ENCODE measurements around the gene KIFC3.
"Not testable (repeated sequence)": the region's sequence is repeated elsewhere in the genome, so short reads cannot be mapped to it uniquely, and the experiment has no call there.

KIFC3 gene

GRCh38 chr16:57804111-57804837 lies 2.0 kb upstream of the KIFC3 start:
- DNase-seq = no peak

DNA sequence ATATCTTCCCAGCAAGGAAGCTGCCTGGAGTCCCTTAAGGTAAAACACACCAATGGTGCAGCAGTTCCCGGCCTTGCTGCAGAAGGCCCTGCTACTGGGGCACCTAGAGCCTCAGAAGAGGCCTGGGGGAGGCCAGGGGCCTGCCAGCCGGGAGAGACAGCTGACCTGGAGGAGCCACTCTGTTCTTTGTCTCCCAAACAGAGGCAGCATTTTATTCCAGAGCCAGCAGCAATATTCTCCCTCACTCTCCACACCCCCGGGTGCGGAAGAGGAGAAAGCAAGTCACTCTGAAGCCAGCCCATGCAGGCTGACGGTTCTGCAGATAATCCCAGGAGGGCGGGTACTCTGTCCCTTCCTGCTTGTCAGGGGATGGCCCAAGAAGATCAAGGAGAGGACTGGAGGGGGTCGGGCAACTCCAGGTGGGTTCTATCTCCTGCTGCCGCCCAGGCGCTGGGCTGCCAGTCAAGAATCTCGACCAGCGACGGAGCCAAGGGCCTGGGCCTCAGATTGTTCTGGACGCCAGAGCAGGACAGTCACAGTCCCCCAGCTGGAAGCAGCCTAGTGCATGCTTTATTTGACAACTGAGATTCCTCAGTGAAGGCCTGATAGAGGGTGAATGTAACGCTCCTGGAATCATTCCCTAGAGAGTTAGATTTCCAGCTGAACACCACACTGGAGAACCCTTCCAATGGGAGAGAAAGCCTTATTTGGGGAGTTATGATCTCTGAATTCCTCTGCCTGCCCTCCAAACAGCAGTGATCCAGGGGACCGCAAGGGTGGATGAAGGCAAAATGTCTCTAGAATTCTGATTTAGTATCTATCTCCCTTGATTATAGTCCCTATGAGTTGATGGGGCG lies 1.1 kb upstream of the KIFC3 start:
- no peak for DNase-seq

DNA sequence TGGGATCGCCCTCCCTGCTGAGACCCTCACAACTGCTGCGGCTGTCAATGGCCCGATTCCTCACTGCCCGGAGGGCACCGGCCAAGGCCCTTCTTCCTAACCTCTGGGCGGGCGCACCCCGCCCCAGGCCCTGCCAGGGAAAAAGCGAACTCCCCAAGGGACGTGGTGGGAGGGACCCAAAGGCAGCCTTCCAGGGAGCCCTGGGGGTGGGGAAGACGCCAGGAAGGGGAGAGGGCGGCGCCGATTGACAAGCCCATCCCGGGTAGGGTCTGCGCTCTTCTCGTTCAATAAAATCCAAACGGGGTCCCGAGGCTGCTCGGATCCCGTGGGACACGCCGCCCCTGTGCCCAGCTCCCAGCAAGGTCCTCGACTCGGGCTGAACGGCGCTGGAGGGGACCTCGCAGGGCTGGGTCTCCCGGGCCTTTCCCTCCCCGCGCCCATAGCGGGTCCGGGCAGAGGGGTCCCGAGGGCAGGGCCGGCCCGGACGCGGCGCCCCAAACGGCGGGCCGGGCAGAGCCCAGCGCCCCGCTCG lies 416 bp downstream of the KIFC3 start:
- DNase-seq = no peak

DNA sequence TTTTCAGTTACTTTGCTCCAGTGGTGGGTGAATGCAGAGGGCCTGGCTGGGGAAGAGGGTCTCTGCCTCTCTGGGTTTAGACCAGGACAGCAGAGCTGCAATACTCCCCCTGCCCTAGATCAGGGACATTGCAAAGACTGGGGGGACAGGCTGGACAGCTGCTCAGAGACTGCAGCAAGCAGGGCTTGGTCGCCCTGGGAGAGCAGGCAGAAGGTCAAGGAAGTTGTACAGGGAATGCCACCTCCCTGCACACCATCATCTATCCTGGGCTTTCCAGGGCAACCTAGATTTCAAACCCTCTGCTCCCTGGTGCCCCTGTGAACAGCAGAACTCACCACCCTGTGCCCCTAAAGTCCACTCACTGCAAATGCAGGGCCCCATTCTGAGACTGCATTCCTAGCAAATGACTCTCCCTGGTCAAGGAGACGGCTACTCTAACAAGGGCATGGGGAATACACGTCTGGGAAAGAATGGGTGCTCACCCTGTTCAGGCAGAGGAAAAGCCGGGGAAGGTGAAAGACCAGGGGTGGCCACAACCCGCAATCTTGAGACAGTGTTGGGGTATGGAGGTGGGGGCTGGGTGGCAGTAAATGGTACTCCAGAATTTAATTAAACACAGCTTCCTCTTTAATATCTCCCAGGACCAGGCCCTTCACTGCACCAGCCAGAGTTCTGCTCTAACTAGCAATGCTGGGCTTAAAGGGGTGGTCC lies 1.0 kb downstream of the KIFC3 start:
- no peak for DNase-seq

DNA sequence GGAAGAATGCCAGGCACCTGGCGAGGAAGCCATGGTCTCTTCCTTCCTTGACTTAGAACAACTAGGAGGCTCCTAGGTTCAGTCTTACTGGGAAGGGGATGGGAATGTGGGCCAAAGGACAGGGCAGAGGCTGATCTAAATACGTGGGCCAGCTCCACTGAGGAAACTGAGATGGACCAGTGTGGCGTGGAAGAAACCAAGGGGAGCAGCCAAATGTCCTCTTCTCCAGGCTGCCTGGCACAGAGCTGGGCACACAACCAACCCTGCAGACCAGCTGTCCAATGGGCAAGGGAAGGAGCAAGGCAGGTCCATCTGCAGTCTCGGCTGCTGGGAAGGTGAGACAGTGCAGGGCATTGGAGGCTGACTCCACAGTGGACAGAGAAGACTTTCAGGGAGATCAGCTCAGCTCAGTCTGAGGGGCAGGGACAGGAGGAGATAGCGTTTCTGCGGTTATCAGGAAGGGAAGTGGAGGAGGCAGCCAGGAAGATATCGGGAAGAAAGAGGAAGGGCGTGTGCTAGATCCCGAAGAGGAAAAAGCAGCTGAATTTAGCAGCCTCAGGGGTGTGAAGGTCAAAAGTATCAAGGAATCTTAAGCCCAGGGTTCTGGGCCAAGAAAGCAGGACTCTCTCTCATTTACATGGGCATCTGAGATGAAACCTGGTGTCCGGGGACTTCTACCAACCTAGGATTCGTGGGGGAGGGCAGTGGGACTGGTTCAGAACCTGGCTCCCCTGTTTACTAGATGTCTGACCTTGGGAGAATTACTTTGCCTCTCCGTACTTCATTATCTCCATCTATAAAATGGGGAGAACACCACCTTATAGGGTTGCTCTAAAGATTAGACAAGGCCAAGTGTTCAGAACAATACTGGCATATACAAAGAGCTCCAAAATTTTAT lies 1.8 kb downstream of the KIFC3 start:
- DNase-seq = no peak

DNA sequence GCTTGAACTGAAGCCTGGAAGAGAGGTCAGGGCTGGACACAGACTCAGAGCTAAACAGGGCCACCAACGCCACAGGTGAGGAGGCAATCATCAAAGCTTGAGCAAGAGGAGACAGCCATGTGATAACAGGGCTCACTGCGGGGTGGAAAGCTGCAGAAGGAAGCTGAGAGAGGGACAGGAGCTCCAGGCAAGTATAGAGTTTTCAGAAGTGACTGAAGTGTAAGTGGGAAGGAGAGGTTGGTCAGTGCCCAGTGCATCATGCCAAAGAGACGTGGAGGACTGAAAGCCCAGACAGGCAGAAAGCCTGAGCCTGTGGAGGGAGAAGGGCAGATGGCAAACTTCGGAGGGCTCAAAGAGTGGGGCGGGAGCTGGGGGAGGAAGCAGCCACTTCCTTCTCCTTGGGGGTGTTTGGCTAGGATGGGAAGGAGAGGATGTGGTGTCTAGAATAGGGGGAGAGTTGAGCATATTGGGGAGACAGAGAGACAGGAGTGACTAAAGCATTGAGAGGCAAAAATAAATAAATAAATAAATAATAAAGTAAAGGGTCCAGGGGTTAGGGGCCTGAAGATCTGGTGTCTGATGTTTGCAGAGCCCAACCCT lies 2.6 kb downstream of the KIFC3 start:
- DNase-seq = no peak

DNA sequence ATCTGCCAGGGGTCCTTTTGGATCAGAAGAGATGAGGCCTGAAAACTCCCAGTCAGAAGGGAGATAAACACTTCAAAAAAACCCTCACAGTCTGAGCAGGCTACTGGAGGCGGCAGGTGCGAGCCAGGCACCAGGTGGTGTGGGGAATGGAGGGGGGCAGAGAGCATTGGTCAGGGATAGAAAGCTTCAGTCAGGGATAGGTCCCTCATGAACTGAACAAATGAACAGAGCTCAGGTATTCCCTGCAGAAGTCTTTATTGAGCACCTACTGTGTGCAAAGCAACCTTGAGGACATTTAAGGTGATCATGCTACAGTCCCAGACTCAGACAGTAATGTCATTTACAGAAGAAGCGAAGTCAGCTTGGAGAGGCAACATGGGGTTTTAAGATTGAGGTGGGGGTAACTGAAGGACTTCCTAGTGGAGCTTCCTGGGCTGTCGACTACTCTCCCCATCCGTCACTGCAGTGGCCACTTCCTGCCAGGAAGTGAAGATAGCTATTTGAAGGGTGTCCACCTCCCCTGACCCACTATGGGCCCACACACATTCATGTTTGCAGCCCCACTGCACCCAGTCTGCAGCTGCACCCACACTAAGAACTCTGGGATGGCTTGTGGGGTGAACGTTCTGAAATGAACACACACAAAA lies 3.2 kb downstream of the KIFC3 start:
- no peak for DNase-seq

DNA sequence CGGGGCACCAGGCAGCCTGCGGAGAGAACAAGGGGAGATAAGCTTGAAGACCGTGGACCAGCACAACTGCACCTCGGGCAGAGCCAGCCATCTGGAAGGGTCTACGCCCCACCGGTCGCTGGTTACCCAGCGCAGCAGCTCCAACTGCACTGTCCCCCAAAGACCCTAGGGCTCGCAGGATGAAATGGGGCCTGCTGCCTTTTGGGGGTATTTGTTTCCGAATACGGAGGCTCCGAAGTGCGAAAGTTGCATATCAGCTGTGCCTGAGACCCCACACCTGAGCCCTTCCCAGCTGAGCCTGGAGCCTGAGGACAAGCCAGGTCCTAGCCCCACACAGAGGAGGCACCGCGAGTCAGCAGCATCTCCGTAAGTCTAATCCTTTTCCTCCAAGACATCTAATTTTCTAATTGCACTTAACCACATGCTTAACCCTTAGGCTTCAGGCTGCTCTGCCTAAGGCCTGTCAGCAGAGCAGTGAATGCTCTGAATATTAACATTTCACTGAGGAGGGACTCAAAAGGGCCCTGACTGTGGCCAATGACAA lies 4.0 kb downstream of the KIFC3 start:
- no peak for DNase-seq

- no peak for DNase-seq
Measured at GRCh38 chr16:57797526-57798266, 4.6 kb downstream of the KIFC3 start.

- no peak for DNase-seq
Measured at GRCh38 chr16:57797216-57797525, 5.1 kb downstream of the KIFC3 start.

DNA sequence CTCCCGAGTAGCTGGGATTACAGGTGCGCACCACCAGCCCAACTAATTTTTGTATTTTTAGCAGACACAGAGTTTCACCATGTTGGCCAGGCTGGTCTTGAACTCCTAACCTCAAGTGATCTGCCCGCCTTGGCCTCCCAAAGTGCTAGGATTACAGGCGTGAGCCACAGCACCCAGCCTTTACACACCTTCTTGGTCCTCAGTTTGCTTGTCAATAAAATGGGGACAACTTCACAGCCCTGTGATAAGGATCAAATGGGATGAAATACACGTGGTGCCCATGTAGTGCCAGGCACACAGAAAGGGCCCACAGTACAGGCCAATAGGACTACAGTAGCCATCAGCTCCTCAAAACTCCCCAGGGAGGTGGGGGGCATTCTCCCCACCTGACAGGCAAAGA lies 6.3 kb downstream of the KIFC3 start:
- not testable (repeated sequence) for DNase-seq

- DNase-seq = peak; percentile 40 to 43
Measured at GRCh38 chr16:57795431-57795878, 6.8 kb downstream of the KIFC3 start.

GRCh38 chr16:57794849-57795430 lies 7.4 kb downstream of the KIFC3 start:
- DNase-seq = no peak

- DNase-seq = no peak
Measured at GRCh38 chr16:57791893-57792461, 10.3 kb downstream of the KIFC3 start.

DNA sequence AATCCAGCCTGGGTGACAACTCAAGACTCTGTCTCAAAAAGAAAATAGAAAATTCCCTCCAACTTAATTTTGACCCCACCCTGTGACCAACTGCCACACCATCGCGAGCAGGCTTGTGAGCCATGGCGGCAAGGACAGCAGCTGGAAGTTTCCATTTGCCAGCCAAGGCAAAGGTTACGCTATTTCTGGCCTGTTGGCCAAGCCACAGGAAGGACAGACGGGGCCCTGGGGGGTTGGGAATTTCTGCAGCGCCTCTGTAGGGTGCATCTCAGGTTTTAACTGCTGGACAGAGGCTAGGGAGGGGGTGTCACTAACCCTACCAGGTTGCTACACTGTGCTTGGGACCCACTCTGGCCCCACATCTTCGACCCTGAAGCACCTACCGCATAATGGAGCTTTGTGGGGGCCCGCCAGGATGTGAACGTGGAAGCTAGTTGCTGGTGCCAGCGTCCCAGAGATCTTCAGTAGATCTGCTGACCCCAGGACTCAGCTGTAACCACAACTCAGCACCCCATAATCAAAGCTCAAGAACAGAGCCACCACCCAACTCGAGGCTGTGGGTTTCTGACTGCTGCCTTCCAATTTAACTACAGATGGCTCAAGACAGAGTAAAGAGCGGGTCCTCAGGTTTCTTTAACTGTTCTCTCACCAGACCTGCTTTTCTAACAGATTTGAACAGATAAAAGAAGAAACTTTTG lies 10.9 kb downstream of the KIFC3 start:
- DNase-seq = no peak

- no peak for DNase-seq
Measured at GRCh38 chr16:57788951-57789350, 13.3 kb downstream of the KIFC3 start.

GRCh38 chr16:57788252-57788841 lies 13.9 kb downstream of the KIFC3 start:
- no peak for DNase-seq

GRCh38 chr16:57787519-57787905 lies 14.8 kb downstream of the KIFC3 start:
- DNase-seq = no peak

All from activated T-cell treated with anti-CD3 and anti-CD28 coated beads, Interleukin-2, amount 50 U/mL, for 48 hours (primary cell).